PC-3 (cell line): ENCODE measurements around the gene PDGFC. TPM values are rescaled to one million over a fixed set of nuclear protein-coding genes. Genes with fewer than 3 reads are reported as not detected.

Experiments used
- ATAC-seq: fragments of 200-7000 bp; cut with Tn5 transposase; 2 replicates; pipeline ENCODE4 v1.9.1; 2020; ENCODE audit warnings: mild to moderate bottlenecking, moderate library complexity
- BruUV-seq: library from RNA; stranded (reverse); fragments of 400-500 nt; replicated peaks from 2 replicates; lab custom pipeline; 2021; lab: Mats Ljungman, UMichigan
- CTCF ChIA-PET: fragments of 300-600 bp; sonication (Branson Sonifier 250); formaldehyde crosslinking; loops from one replicate; lab custom pipeline; 2022; ENCODE audit warnings: antibody characterized with exemption; lab: Charles Lee
- POLR2A ChIA-PET: fragments of 300-600 bp; sonication (Branson Sonifier 250); formaldehyde crosslinking; loops from one replicate; lab custom pipeline; 2022; ENCODE audit warnings: antibody characterized with exemption; ENCODE audit not compliant: unreplicated experiment; lab: Charles Lee
- DNase-seq: peaks from one replicate; pipeline ENCODE4 v3.0.0-alpha.2; 2015
- H2AFZ ChIP-seq: fragments of 300-600 bp; sonication (generic); 2 replicates; pipeline ENCODE4 v1.6.0; 2016; ENCODE audit warnings: antibody characterized with exemption, low read length
- H3F3A ChIP-seq: fragments of 300-600 bp; sonication (generic); one replicate; pipeline ENCODE4 v1.6.0; 2017; ENCODE audit warnings: antibody characterized with exemption, low read length, control low read depth, mild to moderate bottlenecking; ENCODE audit not compliant: unreplicated experiment
- H3K27ac ChIP-seq: fragments of 300-600 bp; sonication (generic); 2 replicates; pipeline ENCODE4 v1.5.1; 2016; ENCODE audit warnings: mild to moderate bottlenecking, low read length
- H3K27me3 ChIP-seq: fragments of 300-600 bp; sonication (generic); 2 replicates; pipeline ENCODE4 v1.6.1; 2016; ENCODE audit warnings: low read length, mixed read lengths
- H3K36me3 ChIP-seq: fragments of 300-600 bp; sonication (generic); 2 replicates; pipeline ENCODE4 v1.6.1; 2016; ENCODE audit warnings: low read depth, mixed run types, low read length, mixed read lengths
- H3K4me1 ChIP-seq: fragments of 300-600 bp; sonication (generic); 2 replicates; pipeline ENCODE4 v1.5.1; 2016; ENCODE audit warnings: low read length; ENCODE audit not compliant: insufficient read depth
- H3K4me2 ChIP-seq: fragments of 300-600 bp; sonication (generic); 2 replicates; pipeline ENCODE4 v1.6.0; 2016; ENCODE audit warnings: low read length
- H3K4me3 ChIP-seq: fragments of 300-600 bp; sonication (generic); 2 replicates; pipeline ENCODE4 v1.5.1; 2016; ENCODE audit warnings: mild to moderate bottlenecking, low read length, mixed read lengths
- H3K79me2 ChIP-seq: fragments of 300-600 bp; sonication (generic); 2 replicates; pipeline ENCODE4 v1.6.1; 2017; ENCODE audit warnings: low read length, mixed read lengths
- H3K9ac ChIP-seq: fragments of 300-600 bp; sonication (generic); 2 replicates; pipeline ENCODE4 v1.6.0; 2016; ENCODE audit warnings: mild to moderate bottlenecking, low read length
- H3K9me2 ChIP-seq: fragments of 300-600 bp; sonication (generic); replicated peaks from 2 replicates; pipeline ENCODE4 v1.6.1; 2016; ENCODE audit warnings: mixed run types, low read length, mixed read lengths
- H3K9me3 ChIP-seq: fragments of 300-600 bp; sonication (generic); 2 replicates; pipeline ENCODE4 v1.6.1; 2016; ENCODE audit warnings: low read length, mixed read lengths
- H4K20me1 ChIP-seq: fragments of 300-600 bp; sonication (generic); 2 replicates; pipeline ENCODE4 v1.6.1; 2016; ENCODE audit warnings: low read length, mixed read lengths
- EZH2 ChIP-seq: fragments of 300-600 bp; sonication (generic); IDR thresholded peaks from one replicate; pipeline ENCODE4 v1.6.1; 2017; ENCODE audit warnings: antibody characterized with exemption, mild to moderate bottlenecking, low read length; ENCODE audit not compliant: unreplicated experiment
- EZH2phosphoT487 ChIP-seq: fragments of 300-600 bp; sonication (generic); IDR thresholded peaks from 2 replicates; pipeline ENCODE4 v1.6.1; 2018; ENCODE audit warnings: mild to moderate bottlenecking, antibody characterized with exemption, low read length, borderline replicate concordance
- intact Hi-C: fragments of 100-400 bp; cut with micrococcal nuclease; formaldehyde crosslinking; loops from 2 replicates; pipeline ENCODE4 v1.9.0; 2023
- total RNA-seq: library from RNA; depleted of rRNA; stranded (reverse); fragments of >200 nt; gene quantifications from 2 replicates; pipeline ENCODE4 v1.2.3, GENCODE V29; 2014
- TF ChIP-seq, protein P1 (sequence below): fragments of 300-600 bp; sonication (generic); conservative IDR thresholded peaks from 2 replicates; pipeline ENCODE4 v1.5.1; 2017; ENCODE audit warnings: antibody characterized with exemption, low read depth, mild to moderate bottlenecking, low read length

PDGFC gene
- total RNA-seq, 1 experiment from 2014 or later: 23.0 TPM

DNA sequence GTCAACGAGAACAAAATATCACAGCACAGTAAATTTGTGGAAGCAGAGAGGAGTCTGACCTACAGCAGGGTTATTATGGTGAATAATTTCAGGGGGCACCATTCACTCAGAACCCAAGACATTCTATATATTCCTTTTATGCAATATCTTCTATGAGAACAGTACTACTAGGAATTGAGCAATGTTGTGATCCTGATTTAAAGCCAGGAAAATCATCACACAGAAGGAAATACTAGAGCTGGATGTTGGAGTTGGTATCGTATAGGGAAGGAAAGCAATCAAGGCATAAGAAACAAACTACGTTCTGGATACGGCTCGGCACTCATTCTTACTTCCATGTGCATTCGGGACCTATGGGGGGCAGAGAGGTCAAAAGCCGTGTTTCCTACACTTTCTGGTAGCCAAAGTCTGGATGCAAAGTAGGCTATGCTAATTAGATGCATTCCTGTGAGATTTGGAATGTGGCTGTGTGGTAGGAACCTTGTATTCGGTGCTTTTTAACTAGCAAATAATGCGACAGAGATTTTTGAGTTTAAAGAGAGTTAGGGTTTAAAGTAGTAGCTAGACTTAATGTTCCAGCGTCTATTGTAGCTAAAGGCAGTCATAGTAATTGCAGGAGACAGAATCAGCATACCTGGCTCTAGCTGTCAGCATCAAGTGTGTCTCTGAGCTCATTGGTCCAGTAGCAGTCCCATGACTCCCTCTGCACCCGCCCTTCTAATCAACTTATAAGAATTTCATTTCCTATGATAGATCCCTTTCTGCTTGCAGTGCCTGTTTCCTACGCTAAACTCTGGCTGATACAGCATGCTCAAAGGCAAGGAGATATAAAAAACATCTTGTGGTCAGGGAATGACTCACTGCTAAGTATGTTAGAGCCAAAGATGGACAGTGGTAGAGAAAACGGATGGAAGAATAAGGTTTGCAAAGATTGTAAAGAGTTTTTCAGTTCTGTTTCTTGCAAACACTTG, 43.3 kb upstream of the PDGFC start:
- H3K9ac ChIP-seq: no peak overlapping the region
- H3F3A ChIP-seq: no peaks in the 10 kb centered on the region
- no TSS peak for BruUV-seq
- no peak overlapping the region for H3K4me3 ChIP-seq
- TF ChIP-seq EZH2: no peak
- no peak for TF ChIP-seq EZH2phosphoT487
- TF ChIP-seq, protein P1, sequence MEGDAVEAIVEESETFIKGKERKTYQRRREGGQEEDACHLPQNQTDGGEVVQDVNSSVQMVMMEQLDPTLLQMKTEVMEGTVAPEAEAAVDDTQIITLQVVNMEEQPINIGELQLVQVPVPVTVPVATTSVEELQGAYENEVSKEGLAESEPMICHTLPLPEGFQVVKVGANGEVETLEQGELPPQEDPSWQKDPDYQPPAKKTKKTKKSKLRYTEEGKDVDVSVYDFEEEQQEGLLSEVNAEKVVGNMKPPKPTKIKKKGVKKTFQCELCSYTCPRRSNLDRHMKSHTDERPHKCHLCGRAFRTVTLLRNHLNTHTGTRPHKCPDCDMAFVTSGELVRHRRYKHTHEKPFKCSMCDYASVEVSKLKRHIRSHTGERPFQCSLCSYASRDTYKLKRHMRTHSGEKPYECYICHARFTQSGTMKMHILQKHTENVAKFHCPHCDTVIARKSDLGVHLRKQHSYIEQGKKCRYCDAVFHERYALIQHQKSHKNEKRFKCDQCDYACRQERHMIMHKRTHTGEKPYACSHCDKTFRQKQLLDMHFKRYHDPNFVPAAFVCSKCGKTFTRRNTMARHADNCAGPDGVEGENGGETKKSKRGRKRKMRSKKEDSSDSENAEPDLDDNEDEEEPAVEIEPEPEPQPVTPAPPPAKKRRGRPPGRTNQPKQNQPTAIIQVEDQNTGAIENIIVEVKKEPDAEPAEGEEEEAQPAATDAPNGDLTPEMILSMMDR: no peak
- H3K4me1 ChIP-seq: peaks cover 11% of the 10 kb centered on the region; the same call in 1 of the 2 replicates
- no peaks in the 10 kb centered on the region for H4K20me1 ChIP-seq
- ATAC-seq: peak; percentile 97
- H3K27ac ChIP-seq: no peak overlapping the region
- peak overlapping the region; percentile 12; the same call in 1 of the 2 replicates for H3K4me2 ChIP-seq
- no peak overlapping the region for H2AFZ ChIP-seq
- H3K9me3 ChIP-seq: no peaks in the 10 kb centered on the region
- DNase-seq: peak; percentile 69
- ChIA-PET CTCF (no interaction called here), POLR2A (no interaction called here)
- H3K36me3 ChIP-seq: no peaks in the 10 kb centered on the region
- H3K27me3 ChIP-seq: no peaks in the 10 kb centered on the region
- H3K9me2 ChIP-seq: no peaks in the 10 kb centered on the region
- intact Hi-C loops: no loop called here
- no peaks in the 10 kb centered on the region for H3K79me2 ChIP-seq

DNA sequence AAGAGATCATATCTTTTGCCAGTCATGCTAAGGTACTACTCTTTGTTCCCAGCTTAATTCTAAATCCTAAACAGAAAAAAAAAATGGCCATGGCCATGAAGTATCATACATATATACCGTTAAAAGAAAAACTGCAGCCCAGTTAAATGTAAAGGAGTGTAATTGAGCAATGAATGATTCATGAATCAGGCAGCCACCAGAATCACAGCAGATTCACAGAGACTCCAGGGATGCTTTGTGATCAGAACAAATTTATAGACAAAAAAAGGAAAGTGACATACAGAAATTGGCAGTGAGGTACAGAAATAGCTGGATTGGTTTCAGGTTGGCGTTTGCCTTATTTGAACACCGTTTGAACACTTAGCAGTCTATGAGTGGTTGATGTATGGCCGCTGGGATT, 42.1 kb upstream of the PDGFC start:
- ATAC-seq (no peak), DNase-seq (peak; percentile 28)
- no peak overlapping the region for H2AFZ ChIP-seq
- H3K27ac ChIP-seq: no peak overlapping the region
- intact Hi-C loops: no loop called here
- BruUV-seq: no TSS peak
- no peak overlapping the region for H3K4me2 ChIP-seq
- H3K9me3 ChIP-seq: no peaks in the 10 kb centered on the region
- H3F3A ChIP-seq: no peaks in the 10 kb centered on the region
- no peaks in the 10 kb centered on the region for H3K9me2 ChIP-seq
- ChIA-PET CTCF (no interaction called here), POLR2A (no interaction called here)
- no peaks in the 10 kb centered on the region for H3K36me3 ChIP-seq
- peaks cover 11% of the 10 kb centered on the region; the same call in 1 of the 2 replicates for H3K4me1 ChIP-seq
- H3K79me2 ChIP-seq: no peaks in the 10 kb centered on the region
- no peaks in the 10 kb centered on the region for H4K20me1 ChIP-seq
- TF ChIP-seq EZH2: no peak
- TF ChIP-seq EZH2phosphoT487: no peak
- TF ChIP-seq, protein P1: no peak
- no peaks in the 10 kb centered on the region for H3K27me3 ChIP-seq
- no peak overlapping the region for H3K4me3 ChIP-seq
- no peak overlapping the region for H3K9ac ChIP-seq

DNA sequence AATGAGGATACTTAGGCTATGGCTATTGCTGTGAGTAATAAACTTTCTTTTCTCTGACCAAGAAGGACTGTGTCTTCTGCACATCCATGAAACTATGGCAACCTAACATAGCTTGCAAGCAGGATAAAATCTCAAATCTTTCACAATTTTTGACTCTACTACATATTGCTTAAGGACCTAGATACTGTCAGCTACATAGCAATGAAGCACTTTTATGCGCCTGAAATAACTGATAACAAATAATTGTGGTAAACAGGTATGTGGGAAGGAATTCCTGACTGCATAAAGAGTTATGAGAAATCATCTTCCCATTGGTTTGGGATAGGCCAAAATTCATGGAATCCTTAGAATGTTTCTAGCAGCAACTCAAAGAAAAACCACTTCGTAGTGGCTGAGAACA, 41.2 kb upstream of the PDGFC start:
- intact Hi-C loops: no loop called here
- Histone ChIP-seq H3K9ac (no peak overlapping the region), H3K4me2 (no peak overlapping the region), H4K20me1 (no peaks in the 10 kb centered on the region), H3K9me3 (no peaks in the 10 kb centered on the region), H3K4me1 (peaks cover 11% of the 10 kb centered on the region; the same call in 1 of the 2 replicates), H3K27me3 (no peaks in the 10 kb centered on the region), H3F3A (no peaks in the 10 kb centered on the region), H3K27ac (no peak overlapping the region), H2AFZ (no peak overlapping the region), H3K4me3 (no peak overlapping the region), H3K36me3 (no peaks in the 10 kb centered on the region), H3K79me2 (no peaks in the 10 kb centered on the region), H3K9me2 (no peaks in the 10 kb centered on the region)
- ChIA-PET CTCF (no interaction called here), POLR2A (no interaction called here)
- DNase-seq (peak; percentile 20), ATAC-seq (no peak)
- TF ChIP-seq, protein P1: no peak
- no peak for TF ChIP-seq EZH2
- TF ChIP-seq EZH2phosphoT487: no peak
- no TSS peak for BruUV-seq
